Erythroblast (primary cell): ENCODE results near the gene FBLN5.

Source experiments
- DNase-seq, 2 experiments: peaks; one replicate each; lab custom pipeline; 2025; lab: John Stamatoyannopoulos, UW
- GATA1 ChIP-seq: IDR thresholded peaks from 2 replicates; pipeline ENCODE4 v1.6.1; 2011; ENCODE audit warnings: low read depth, mild to moderate bottlenecking, control low read depth, low read length, moderate library complexity
- POLR2A ChIP-seq: IDR thresholded peaks from 2 replicates; pipeline ENCODE4 v1.6.1; 2011; ENCODE audit warnings: mild to moderate bottlenecking, low read length

FBLN5 gene

DNA sequence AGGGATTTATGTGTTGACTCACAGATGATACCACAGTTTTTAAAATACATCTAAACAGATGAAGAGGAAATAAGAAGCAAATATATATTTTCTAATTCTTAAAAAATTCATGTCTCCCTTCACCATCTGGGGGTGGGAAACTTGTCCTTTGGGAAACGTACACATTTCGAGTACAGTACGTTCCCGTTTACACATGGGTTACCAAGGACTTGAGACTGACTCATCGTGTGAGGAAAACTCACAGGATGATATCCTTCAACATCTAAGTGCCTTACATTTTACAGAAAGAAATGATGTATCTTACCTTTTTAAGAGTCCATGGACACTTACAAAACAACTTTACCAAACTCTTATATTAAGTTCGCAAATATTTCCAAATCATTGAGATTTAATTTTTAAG, 16.0 kb upstream of the FBLN5 start:
- no peak for TF ChIP-seq GATA1
- no peak for DNase-seq

DNA sequence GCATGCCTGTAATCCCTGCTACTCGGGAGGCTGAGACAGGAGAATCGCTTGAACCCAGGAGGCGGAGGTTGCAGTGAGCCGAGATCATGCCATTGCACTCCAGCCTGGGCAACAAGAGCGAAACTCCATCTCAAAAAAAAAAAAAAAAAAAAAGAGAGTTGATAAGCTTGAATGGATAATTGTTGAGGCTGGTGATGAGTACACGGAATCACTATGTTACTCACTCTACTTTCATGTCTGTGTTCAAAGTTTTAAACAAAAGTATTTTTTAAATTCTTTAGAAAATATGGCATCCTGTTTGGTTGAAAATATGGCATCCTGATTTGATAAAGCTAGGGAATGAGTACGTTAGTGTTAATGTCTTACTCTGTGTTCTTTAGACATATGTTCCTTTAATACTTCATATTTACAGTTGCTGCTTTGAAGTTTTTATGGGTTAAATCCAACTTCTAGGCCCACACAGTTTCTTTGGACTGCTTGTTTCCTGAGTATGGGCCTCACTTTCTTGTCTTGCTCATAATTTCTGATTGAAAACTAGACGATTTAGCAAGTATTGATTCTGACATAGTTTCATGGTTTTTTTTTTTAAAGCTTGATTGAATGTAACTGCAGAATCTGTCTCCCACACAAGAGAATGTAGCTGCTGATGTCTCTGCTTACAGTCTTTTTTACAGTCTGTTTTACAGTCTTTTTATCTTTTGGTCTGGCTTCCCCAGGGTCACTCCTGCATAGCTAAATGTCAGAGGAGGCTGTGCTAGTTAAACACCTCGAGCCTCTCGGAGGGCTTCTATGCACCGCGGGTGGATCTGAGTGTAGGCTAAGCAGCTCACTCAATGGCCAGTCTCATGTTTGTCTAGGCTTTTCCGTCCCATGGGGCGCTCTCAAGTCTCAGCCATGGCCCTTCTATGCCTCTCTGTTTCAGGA, 14.1 kb upstream of the FBLN5 start:
- no peak for TF ChIP-seq POLR2A
- no peak for TF ChIP-seq GATA1
- DNase-seq = no peak

DNA sequence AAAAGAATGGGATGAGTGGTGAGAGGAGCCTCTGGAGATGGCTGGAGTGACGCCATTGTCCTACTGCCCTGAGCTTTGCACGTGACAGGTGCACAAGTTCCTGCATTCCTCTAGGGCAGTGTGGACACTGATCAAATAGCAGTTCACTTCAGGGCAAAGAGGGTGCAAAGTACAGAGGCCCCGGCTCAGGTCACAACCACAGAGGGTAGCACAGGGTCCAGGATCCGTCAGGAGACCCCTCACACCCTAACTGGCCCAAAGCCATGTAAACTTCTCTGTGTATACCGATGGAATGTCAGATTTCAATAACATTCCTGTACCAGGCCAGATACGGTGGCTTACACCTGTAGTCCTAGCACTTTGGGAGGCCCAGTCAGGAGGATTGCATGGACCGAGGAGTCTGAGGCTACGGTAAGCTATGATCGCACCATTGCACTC, 10.4 kb upstream of the FBLN5 start:
- TF ChIP-seq GATA1 (no peak), POLR2A (no peak)
- DNase-seq = no peak

DNA sequence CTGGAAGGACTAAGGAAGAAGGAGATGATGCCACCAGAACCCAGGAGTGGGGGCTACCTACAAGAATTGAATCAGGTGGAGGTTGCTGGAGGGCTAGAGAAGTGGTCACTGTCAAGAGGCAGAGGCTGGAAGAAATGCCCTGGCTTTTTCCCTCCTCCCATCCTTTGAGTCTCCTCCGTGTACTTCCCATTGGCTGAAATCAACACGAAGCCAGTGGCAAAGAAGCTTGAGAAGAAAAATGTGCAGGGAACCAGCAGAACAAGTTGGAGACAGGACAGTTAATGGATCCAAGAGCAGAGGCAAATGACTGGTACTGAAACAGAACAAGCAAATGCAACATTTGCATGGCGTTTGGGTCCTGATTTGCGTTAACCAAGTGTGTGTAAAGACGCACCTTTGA, 9.1 kb upstream of the FBLN5 start:
- no peak for TF ChIP-seq POLR2A
- TF ChIP-seq GATA1 = no peak

DNA sequence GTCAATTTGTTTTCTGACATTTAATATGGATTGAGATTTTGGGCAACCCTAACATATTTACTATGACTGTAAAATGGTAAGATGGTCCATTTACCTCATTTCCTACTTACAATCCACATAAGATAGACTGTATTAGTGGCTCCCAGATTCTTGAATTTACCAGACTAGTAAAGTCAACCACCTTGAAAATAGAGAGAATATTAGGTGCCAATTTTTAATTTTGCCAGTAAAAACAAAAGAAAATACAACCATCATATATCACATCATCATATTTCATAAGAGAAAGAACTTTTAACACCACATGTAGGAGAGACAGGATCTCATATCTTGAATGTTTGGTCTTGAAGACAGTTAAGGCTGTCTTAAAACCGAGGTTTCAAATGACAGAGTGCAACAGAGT, 7.7 kb upstream of the FBLN5 start:
- TF ChIP-seq POLR2A (no peak), GATA1 (no peak)

More for the DNA sequence above, 9.1 kb upstream of the FBLN5 start:
- DNase-seq = no peak

DNA sequence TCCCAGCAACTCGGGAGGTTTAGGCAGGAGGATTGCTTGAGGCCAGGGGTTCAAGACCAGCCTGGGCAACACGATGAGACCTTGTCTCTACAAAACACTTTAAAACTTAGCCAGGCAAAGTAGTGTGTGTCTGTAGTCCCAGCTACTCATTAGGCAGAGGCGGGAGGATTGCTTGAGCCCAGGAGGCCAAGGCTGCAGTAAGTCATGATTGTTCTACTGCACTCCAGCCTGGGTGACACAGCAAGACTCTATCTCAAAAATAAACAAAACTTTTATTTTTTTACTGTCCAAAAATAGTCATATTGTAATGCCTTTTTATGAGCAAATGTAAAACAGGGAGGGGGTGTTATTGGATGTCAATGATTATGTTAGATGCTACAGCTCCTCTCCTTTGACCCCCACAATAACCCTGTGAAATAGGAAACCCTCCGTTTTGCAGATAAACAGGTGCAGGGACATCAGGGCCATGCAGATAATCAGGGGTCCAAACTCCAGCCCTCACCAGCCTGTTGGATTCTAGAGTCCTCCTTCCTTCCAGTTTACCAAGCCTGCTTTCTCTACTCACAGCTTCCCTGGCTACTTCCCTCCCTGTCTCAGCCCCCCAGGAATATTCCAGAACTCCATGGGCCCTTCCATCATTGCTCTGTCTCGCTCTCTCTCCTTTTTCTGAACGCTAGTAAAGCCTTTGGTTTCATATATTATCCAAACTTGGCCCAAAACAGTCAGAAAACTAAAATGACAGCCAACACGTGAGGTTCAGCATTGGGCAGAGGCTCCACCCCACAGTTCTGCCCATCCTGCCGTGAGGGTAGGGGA, 5.9 kb upstream of the FBLN5 start:
- TF ChIP-seq GATA1 (no peak), POLR2A (no peak)
- DNase-seq = no peak

More for the DNA sequence above, 7.7 kb upstream of the FBLN5 start:
- no peak for DNase-seq

DNA sequence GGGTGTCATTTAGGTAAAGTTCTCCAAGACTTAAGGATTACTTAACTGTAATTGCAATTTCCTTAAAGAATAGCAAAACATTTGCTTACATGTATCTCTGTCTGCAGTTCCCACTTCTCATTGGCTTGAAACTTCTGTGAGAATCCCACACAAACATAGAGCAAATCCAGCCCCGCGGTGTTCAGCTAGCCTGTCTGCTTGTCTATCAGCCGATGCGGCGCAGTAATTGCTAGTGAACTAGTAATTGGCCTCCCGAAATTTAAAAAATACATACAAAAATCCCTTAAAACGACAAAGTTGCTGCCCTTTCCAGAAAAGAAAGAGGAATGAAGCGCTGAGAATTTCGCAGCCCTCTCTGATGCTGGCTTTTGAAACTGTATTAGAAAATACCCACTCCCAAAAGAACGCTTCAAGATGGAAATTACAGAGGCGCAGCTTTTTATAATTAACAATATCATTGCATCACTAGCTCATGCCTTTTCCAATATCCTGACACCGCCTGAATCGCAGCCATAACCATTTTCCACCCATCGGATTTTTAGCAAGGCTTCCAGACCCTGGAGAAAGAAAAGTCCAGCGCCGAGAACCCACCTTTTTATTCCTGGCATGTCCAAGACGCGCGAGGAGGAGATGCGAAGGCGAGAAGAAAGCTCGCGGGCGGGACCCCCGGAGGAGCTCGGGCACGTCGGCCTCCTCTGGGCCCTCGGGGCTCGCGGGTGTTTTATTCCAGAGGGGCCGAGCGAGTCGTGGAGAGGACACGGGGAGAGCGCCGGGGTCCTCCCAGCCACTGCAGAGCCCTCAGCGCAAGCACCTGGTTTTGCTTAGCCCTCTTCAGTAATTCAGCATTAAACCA, 646 bp downstream of the FBLN5 start:
- no peak for TF ChIP-seq GATA1
- no peak for TF ChIP-seq POLR2A
- no peak for DNase-seq

DNA sequence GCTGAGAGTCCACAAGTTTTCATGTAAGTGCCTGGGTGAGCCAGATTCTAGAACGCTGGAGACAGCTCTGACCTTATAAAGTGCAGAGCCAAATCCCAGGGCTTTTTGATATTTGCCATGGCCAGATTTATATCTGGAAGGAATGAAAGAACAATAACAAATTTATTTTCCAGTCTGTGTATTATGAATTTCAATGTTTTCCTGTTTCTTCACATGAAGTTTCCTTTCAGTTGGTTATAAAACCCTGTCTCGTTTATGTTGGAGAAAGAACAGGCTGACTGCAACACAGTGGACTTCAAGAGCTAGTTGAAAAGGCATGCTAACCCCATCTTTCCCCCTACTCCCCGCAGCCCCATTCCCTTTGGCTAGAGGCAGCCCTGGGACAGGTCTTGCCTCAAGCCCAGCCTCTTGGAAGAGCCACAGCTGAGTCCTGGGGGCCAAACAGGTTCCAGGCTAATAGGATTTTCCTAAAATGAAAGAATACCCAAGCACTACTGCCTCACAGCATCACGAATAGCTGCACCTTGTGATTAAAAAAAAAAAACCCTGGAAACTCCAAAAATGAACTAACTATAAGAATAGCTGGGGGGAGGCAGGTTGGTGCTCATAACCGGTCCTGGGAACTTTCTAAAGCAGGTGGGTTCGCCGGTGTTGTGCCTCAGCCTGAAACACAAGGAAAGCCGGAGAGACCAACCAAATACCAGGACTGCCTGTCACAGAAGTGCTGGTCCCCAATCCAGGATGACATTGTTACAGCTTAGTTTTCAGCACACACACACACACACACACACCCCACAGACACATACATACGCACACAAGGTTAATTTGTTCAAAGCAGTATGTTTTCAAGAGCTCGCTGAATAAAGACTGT, 1.5 kb downstream of the FBLN5 start:
- DNase-seq = no peak

DNA sequence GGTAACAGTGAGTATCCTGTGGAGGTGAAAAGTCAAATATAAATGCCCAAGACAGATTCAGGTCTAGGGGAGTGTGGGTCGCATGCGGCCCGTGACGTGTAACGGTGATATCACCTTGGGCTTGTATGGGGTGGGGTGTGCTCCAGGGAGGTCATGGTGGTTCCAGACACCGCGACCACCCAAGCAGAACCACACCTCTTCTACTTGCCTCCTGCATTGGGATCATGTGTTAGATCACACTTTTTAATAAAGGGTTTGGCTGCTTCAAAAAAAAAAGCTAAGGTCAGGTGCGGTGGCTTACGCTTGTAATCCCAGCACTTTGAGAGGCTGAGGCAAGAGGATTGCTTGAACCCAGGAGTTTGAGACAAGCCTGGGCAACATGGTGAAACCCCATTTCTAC, 4.5 kb downstream of the FBLN5 start:
- TF ChIP-seq POLR2A (no peak), GATA1 (no peak)
- DNase-seq = no peak

More for the DNA sequence above, 1.5 kb downstream of the FBLN5 start:
- TF ChIP-seq POLR2A (no peak), GATA1 (no peak)

DNA sequence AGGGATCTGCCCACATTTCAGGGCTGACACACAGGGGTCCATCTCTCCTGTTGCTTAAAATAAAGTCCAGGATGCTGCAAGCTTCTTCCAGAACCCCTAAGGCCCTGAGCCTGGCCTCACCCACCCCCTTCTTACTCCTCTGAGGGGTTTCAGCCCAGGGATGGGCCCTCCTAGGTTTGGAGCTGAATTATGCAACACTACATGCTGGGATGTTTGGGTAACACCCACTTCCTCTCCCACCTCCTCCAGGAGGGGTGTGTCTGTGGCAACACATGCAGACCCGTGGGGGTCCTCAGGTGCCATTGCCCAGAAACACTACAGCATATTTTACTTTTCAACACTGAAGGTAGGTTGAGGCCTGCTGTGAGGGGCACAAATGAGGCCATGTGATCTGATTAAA, 5.4 kb downstream of the FBLN5 start:
- no peak for DNase-seq
- TF ChIP-seq POLR2A = no peak
- no peak for TF ChIP-seq GATA1

DNA sequence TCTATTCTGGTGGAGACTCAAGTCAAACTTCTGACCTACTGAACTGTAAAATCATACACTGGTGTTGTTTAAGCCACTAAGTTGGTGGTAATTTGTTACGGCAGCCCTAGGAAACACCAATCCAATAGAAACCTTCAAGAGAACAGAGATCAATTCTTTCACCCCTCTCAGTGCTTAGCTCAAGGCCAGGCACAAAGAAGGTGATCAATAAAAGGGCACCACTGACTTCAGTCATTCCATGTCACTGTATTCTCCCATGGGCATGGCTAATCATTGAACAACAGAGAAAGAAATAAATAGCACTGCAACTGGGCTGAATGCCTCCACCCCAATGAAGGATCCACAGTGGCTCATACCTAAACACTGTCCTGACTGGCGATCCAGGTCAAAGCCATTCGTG, 7.3 kb downstream of the FBLN5 start:
- no peak for DNase-seq
- TF ChIP-seq POLR2A = no peak

DNA sequence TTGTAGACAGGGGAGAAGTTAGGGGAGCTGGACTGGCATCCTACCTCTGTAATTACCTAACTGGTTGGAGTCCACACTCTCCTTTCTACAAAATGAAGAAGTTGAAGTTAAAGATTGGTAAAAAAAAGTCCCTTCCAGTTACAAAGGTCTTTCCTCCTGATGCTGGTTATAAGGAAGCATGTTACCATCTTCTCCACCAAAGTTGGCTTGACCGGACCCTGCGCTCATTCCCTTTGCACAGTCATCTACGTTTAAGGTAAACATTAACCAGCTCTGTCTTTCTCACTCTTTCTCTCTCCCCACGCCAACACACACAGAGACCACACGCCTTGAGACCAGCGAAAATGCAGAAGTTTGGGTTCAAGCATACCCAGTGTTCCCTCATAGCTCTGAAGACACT, 11.9 kb downstream of the FBLN5 start:
- TF ChIP-seq POLR2A = no peak
- TF ChIP-seq GATA1 = no peak

DNA sequence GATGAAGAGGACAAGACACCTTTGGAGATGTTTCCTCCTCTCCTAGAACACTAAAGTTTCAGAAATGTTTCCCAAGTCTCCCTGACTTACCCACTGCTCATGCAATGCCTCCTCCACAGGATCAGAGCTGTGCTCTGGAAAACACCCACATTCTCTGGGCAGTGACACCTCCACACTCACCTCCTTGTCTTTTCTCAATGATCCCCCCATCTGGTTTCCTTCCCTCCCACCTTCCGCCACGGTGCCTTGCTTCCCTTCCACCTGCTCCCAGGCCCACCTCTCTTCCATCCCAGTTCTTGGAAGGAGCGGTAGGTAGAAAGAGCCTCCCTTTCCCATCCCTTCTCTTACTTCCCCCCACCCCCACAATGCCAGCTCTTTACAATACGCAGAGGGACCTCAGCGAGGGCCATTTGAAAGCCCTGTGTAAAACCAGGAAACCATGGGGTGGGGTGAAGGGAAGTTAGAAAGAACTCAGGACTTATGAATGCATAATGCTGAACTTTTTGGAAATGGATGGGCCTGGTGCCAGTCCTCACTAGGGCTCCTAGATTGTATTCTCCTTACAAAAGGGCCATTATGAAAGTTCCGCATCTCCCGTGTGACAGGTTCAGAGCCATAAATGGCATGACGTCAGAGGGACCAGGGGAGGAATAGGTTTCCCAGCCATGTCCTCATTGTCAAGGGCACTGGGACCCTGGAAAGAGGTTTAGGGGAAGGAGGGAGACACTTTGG, 12.8 kb downstream of the FBLN5 start:
- TF ChIP-seq POLR2A = no peak
- TF ChIP-seq GATA1 = no peak
- DNase-seq = no peak

More for the DNA sequence above, 11.9 kb downstream of the FBLN5 start:
- no peak for DNase-seq
